Endodermal cell (in vitro differentiated cells): Measurements from ENCODE around the gene BRI3. TPM values are rescaled to one million over a fixed set of nuclear protein-coding genes. Genes with fewer than 3 reads are reported as not detected.

Experiments
- DNase-seq: peaks from one replicate; pipeline ENCODE4 v3.0.0-alpha.2; 2017
- H3K27ac ChIP-seq: 2 replicates; pipeline ENCODE4 v1.5.1; 2013; ENCODE audit warnings: mild to moderate bottlenecking, low read depth, low read length, moderate library complexity
- H3K27me3 ChIP-seq: 2 replicates; pipeline ENCODE4 v1.6.1; 2013; ENCODE audit warnings: mild to moderate bottlenecking, low read length, moderate library complexity; ENCODE audit not compliant: insufficient read depth, control insufficient read depth, poor library complexity, severe bottlenecking
- H3K36me3 ChIP-seq: 2 replicates; pipeline ENCODE4 v1.7.0; 2013; ENCODE audit warnings: mild to moderate bottlenecking, low read length, moderate library complexity; ENCODE audit not compliant: control insufficient read depth, insufficient read depth
- H3K4me1 ChIP-seq: one replicate; pipeline ENCODE4 v1.7.0; 2013; ENCODE audit warnings: low read length; ENCODE audit not compliant: control insufficient read depth, insufficient read depth
- H3K4me3 ChIP-seq: 2 replicates; pipeline ENCODE4 v1.5.1; 2013; ENCODE audit warnings: mild to moderate bottlenecking, low read length, moderate library complexity
- H3K9ac ChIP-seq: 2 replicates; pipeline ENCODE4 v1.6.1; 2013; ENCODE audit warnings: mild to moderate bottlenecking, low read length, moderate library complexity; ENCODE audit not compliant: poor library complexity, severe bottlenecking; ENCODE audit errors: extremely low read depth
- H3K9me3 ChIP-seq: 2 replicates; pipeline ENCODE4 v1.6.1; 2013; ENCODE audit warnings: mild to moderate bottlenecking, low read length, moderate library complexity; ENCODE audit not compliant: control insufficient read depth
- H3K27ac Mint-ChIP-seq: 2 replicates; pipeline ENCODE4 v1.8.0; 2020; ENCODE audit warnings: mixed read lengths
- H3K27me3 Mint-ChIP-seq: 2 replicates; pipeline ENCODE4 v1.8.0; 2021; ENCODE audit warnings: mild to moderate bottlenecking, mixed read lengths; ENCODE audit not compliant: insufficient read depth
- H3K36me3 Mint-ChIP-seq: 2 replicates; pipeline ENCODE4 v1.8.0; 2020; ENCODE audit warnings: low read depth, mixed read lengths
- H3K4me1 Mint-ChIP-seq: 2 replicates; pipeline ENCODE4 v1.8.0; 2020; ENCODE audit warnings: mixed read lengths
- H3K4me3 Mint-ChIP-seq: 2 replicates; pipeline ENCODE4 v1.8.0; 2020; ENCODE audit warnings: mild to moderate bottlenecking, moderate library complexity, mixed read lengths
- H3K9me3 Mint-ChIP-seq: 2 replicates; pipeline ENCODE4 v1.8.0; 2020; ENCODE audit warnings: mild to moderate bottlenecking, mixed read lengths
- CTCF ChIP-seq: fragments of 200-600 bp; sonication (generic); conservative IDR thresholded peaks from 2 replicates; pipeline ENCODE4 v1.5.0; 2021; ENCODE audit warnings: antibody characterized with exemption, mild to moderate bottlenecking
- WGBS, 2 experiments: methylation state at CpG; one replicate each; pipeline versions ENCODE4 v1.1.5 to v1.1.7; 2013; ENCODE audit warnings: missing lambda C conversion rate in 2 of 2, mixed read lengths in 1 of 2; ENCODE audit not compliant: insufficient coverage in 1 of 2, insufficient read length in 1 of 2; 5-methylcytosine and 5-hydroxymethylcytosine counted together
- total RNA-seq, 2 donors: library from RNA; stranded (reverse); fragmentation: NEBNext Ultra II Directional in 1 of 2; extraction: Animal tissue kit (Norgen Biotek cat#: 25700) in 1 of 2; gene quantifications; 2 replicates in 1 of 2; 3 replicates in 1 of 2; pipeline ENCODE4 v1.2.1, GENCODE V29; 2021

The BRI3 gene
- total RNA-seq, 2 donors from 2014 or later, result 130 to 152 TPM

GRCh38 chr7:98309566-98309965, 28.1 kb downstream of the BRI3 start:
- Mint-ChIP-seq H3K36me3 (peaks cover 54% of the 10 kb centered on the region), H3K4me3 (no peak overlapping the region), H3K4me1 (peaks cover 9% of the 10 kb centered on the region), H3K27me3 (no peaks in the 10 kb centered on the region), H3K9me3 (no peaks in the 10 kb centered on the region), H3K27ac (no peak overlapping the region)
- H3K9me3 ChIP-seq, result no peaks in the 10 kb centered on the region
- 96 to 98% methylated on average over 8 of the region's 8 CpGs for WGBS, 2 experiments
- peaks cover 8% of the 10 kb centered on the region for H3K36me3 ChIP-seq
- peaks cover 4% of the 10 kb centered on the region for H3K4me1 ChIP-seq
- no peak overlapping the region for H3K27ac ChIP-seq
- H3K9ac ChIP-seq, result no peak overlapping the region
- no peak overlapping the region for H3K4me3 ChIP-seq
- no peak for DNase-seq
- H3K27me3 ChIP-seq, result no peaks in the 10 kb centered on the region
- TF ChIP-seq CTCF, result no peak

GRCh38 chr7:98312201-98312600, 30.7 kb downstream of the BRI3 start:
- Mint-ChIP-seq H3K27ac (peak overlapping the region; percentile 2), H3K4me1 (no peaks in the 10 kb centered on the region), H3K36me3 (peaks cover 65% of the 10 kb centered on the region), H3K4me3 (no peak overlapping the region), H3K27me3 (no peaks in the 10 kb centered on the region), H3K9me3 (peaks cover 13% of the 10 kb centered on the region)
- no peak for TF ChIP-seq CTCF
- Histone ChIP-seq H3K4me1 (no peaks in the 10 kb centered on the region), H3K27ac (no peak overlapping the region), H3K36me3 (peaks cover 29% of the 10 kb centered on the region), H3K27me3 (no peaks in the 10 kb centered on the region), H3K9me3 (peaks cover 7% of the 10 kb centered on the region), H3K4me3 (no peak overlapping the region), H3K9ac (no peak overlapping the region)
- 87 to 88% methylated on average over 5 to 7 of the region's 7 CpGs for WGBS, 2 experiments
- no peak for DNase-seq

- Histone ChIP-seq H3K36me3 (peaks cover 34% of the 10 kb centered on the region), H3K27ac (no peak overlapping the region), H3K9ac (no peak overlapping the region), H3K4me3 (no peak overlapping the region), H3K4me1 (no peaks in the 10 kb centered on the region), H3K9me3 (peaks cover 13% of the 10 kb centered on the region), H3K27me3 (no peaks in the 10 kb centered on the region)
- Mint-ChIP-seq H3K27me3 (no peaks in the 10 kb centered on the region), H3K9me3 (peaks cover 22% of the 10 kb centered on the region), H3K27ac (no peak overlapping the region), H3K4me3 (no peak overlapping the region), H3K36me3 (peaks cover 62% of the 10 kb centered on the region), H3K4me1 (no peaks in the 10 kb centered on the region)
- TF ChIP-seq CTCF, result no peak
- 94 to 96% methylated on average over 9 to 11 of the region's 11 CpGs for WGBS, 2 experiments
- DNase-seq, result no peak
Measured at GRCh38 chr7:98314469-98314868, 33.0 kb downstream of the BRI3 start.
